GM23248 (cell line): ENCODE data around the gene STAT6. TPM values are rescaled to one million over a fixed set of nuclear protein-coding genes. Genes with fewer than 3 reads are reported as not detected.

ENCODE experiments used
- DNase-seq: peaks from one replicate; pipeline ENCODE4 v3.0.0-alpha.2; 2015
- H2AFZ ChIP-seq: fragments of 200-600 bp; sonication (generic); 2 replicates; pipeline ENCODE4 v1.6.1; 2016; ENCODE audit warnings: antibody characterized with exemption
- H3F3A ChIP-seq: fragments of 200-600 bp; sonication (generic); 2 replicates; pipeline ENCODE4 v1.6.1; 2016; ENCODE audit warnings: mild to moderate bottlenecking, antibody characterized with exemption, mixed run types; ENCODE audit not compliant: insufficient read depth
- H3K27ac ChIP-seq: fragments of 200-600 bp; sonication (generic); 2 replicates; pipeline ENCODE4 v1.5.1; 2016; ENCODE audit warnings: mild to moderate bottlenecking
- H3K27me3 ChIP-seq: fragments of 200-600 bp; sonication (generic); replicated peaks from 2 replicates; pipeline ENCODE4 v1.6.1; 2016; ENCODE audit warnings: mild to moderate bottlenecking; ENCODE audit not compliant: insufficient read depth
- H3K36me3 ChIP-seq: fragments of 200-600 bp; sonication (generic); 2 replicates; pipeline ENCODE4 v1.6.1; 2016; ENCODE audit warnings: low read depth, mild to moderate bottlenecking
- H3K4me1 ChIP-seq: fragments of 200-600 bp; sonication (generic); 2 replicates; pipeline ENCODE4 v1.6.1; 2016; ENCODE audit warnings: mild to moderate bottlenecking; ENCODE audit not compliant: insufficient read depth
- H3K4me2 ChIP-seq: fragments of 200-600 bp; sonication (generic); one replicate; pipeline ENCODE4 v1.6.1; 2016; ENCODE audit warnings: mild to moderate bottlenecking; ENCODE audit not compliant: unreplicated experiment
- H3K4me3 ChIP-seq: fragments of 200-600 bp; sonication (generic); 2 replicates; pipeline ENCODE4 v1.5.1; 2016; ENCODE audit warnings: mild to moderate bottlenecking
- H3K79me2 ChIP-seq: fragments of 200-600 bp; sonication (generic); 2 replicates; pipeline ENCODE4 v1.6.1; 2016; ENCODE audit warnings: mild to moderate bottlenecking; ENCODE audit not compliant: insufficient read depth
- H3K9ac ChIP-seq: fragments of 200-600 bp; sonication (generic); 2 replicates; pipeline ENCODE4 v1.6.1; 2016; ENCODE audit warnings: mild to moderate bottlenecking
- H3K9me2 ChIP-seq: fragments of 200-600 bp; sonication (generic); 2 replicates; pipeline ENCODE4 v1.6.1; 2016; ENCODE audit warnings: mixed run types, mild to moderate bottlenecking, moderate library complexity; ENCODE audit not compliant: insufficient read depth
- H3K9me3 ChIP-seq: fragments of 200-600 bp; sonication (generic); one replicate; pipeline ENCODE4 v1.6.1; 2017; ENCODE audit warnings: low read depth
- H4K20me1 ChIP-seq: fragments of 200-600 bp; sonication (generic); 2 replicates; pipeline ENCODE4 v1.6.0; 2016; ENCODE audit not compliant: insufficient read depth
- EZH2 ChIP-seq: fragments of 200-600 bp; sonication (generic); IDR thresholded peaks from 2 replicates; pipeline ENCODE4 v1.6.1; 2018; ENCODE audit warnings: antibody characterized with exemption, mild to moderate bottlenecking; ENCODE audit not compliant: insufficient read depth, poor library complexity, severe bottlenecking
- EZH2phosphoT487 ChIP-seq: fragments of 200-600 bp; sonication (generic); IDR thresholded peaks from 2 replicates; pipeline ENCODE4 v1.6.1; 2018; ENCODE audit warnings: antibody characterized with exemption, moderate library complexity, mild to moderate bottlenecking, low read depth; ENCODE audit not compliant: insufficient read depth
- WGBS, 2 experiments: methylation state at CpG; one replicate each; pipeline ENCODE4 v1.1.6; 2015 to 2017; ENCODE audit warnings: low lambda C conversion rate in 2 of 2, low coverage in 1 of 2; ENCODE audit errors: missing lambda C conversion rate in 2 of 2; 5-methylcytosine and 5-hydroxymethylcytosine counted together
- in situ Hi-C: fragments of 300-500 bp; cut with MboI; formaldehyde crosslinking; loops from 2 replicates; pipeline ENCODE4 v1.15.0; 2020
- polyA plus RNA-seq: library from polyadenylated mRNA; unstranded; fragments of >200 nt; fragmentation: Nextera tagmentation; extraction: Ambion mirVana; gene quantifications from 2 replicates; pipeline ENCODE4 v1.2.1, GENCODE V29; 2016
- total RNA-seq: library from RNA; depleted of rRNA; stranded (reverse); fragments of >200 nt; shearing (Covaris generic); gene quantifications from 2 replicates; pipeline ENCODE4 v1.2.3, GENCODE V29; 2014

The STAT6 gene
- total and polyA plus RNA-seq, 2 experiments from 2014 or later, result 70.7 to 103 TPM

DNA sequence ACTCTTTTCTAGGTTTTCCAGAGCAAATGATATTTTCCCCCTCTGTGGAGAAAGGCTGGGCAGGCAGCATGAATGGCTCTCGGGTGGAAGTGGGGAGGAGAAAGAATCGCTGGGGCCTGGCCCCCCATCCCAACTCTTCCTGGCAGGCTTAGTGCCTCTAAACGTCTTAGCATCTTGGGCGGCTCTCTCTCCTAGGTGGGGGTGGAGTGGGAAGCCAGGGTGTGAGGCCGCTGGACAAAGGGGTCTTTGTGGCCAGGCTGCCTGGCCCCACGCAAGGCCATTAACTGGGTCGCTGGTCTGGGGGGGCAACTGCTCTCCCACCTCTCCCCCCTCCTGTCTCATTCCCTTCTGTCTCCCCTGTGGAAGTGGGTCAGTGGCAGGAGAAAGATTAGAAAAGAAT is 31.6 kb upstream of the STAT6 start:
- H3K27ac ChIP-seq, result peak overlapping the region; percentile 89
- peaks cover 100% of the 10 kb centered on the region for H3K79me2 ChIP-seq
- H4K20me1 ChIP-seq, result no peaks in the 10 kb centered on the region
- H3K4me3 ChIP-seq, result no peak overlapping the region
- no peak overlapping the region for H2AFZ ChIP-seq
- DNase-seq, result no peak
- H3K27me3 ChIP-seq, result no peaks in the 10 kb centered on the region
- 0 out of 2 replicates have a peak overlapping the region, but pooled peaks have one; percentile 19 for H3K9ac ChIP-seq
- H3K4me2 ChIP-seq, result no peak overlapping the region
- peaks cover 77% of the 10 kb centered on the region for H3K36me3 ChIP-seq
- WGBS, 2 experiments, result 67 to 76% methylated on average over 7 of the region's 7 CpGs
- TF ChIP-seq EZH2phosphoT487, result no peak
- in situ Hi-C loops, result no loop called here
- H3K4me1 ChIP-seq, result peaks cover 74% of the 10 kb centered on the region
- H3K9me3 ChIP-seq, result no peaks in the 10 kb centered on the region
- no peaks in the 10 kb centered on the region for H3K9me2 ChIP-seq
- H3F3A ChIP-seq, result peaks cover 81% of the 10 kb centered on the region

DNA sequence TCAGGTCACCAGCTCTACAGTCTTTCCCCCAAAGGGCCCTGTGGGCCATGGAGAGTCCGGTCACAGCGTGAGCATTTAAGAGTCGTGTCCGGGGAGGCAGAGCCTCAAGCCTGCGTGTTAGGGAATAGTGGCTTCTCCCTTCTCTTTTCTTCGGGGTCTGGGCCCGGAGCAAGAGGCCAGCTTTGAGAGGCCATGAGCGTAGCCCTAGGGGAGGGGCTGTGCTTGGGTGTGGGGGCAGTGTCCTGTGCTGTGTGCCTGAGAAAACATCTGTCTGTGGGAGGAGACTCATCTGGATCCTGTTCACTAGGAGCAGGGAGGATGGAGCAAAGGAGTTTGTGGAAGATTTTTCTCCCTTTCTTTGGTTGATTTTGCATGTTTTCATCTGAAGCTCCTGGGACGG is 31.0 kb upstream of the STAT6 start:
- in situ Hi-C loops, result no loop called here

GRCh38 chr12:57141249-57141648 is 30.1 kb upstream of the STAT6 start:
- no peak for DNase-seq
- Histone ChIP-seq H3K27ac (peak overlapping the region; percentile 89), H3K4me2 (no peak overlapping the region), H3K9me3 (no peaks in the 10 kb centered on the region), H3K4me1 (peaks cover 67% of the 10 kb centered on the region), H3K9me2 (no peaks in the 10 kb centered on the region), H3K79me2 (peaks cover 98% of the 10 kb centered on the region), H2AFZ (no peak overlapping the region), H3K36me3 (peaks cover 69% of the 10 kb centered on the region), H3K9ac (0 out of 2 replicates have a peak overlapping the region, but pooled peaks have one; percentile 19), H3K4me3 (no peak overlapping the region), H3K27me3 (no peaks in the 10 kb centered on the region), H3F3A (peaks cover 81% of the 10 kb centered on the region), H4K20me1 (no peaks in the 10 kb centered on the region)
- TF ChIP-seq EZH2phosphoT487 (no peak), EZH2 (no peak)
- WGBS, 2 experiments, result 63 to 69% methylated on average over 8 of the region's 8 CpGs
- in situ Hi-C loops, result no loop called here

More for the DNA sequence above, 31.0 kb upstream of the STAT6 start:
- Histone ChIP-seq H3K4me3 (no peak overlapping the region), H3K79me2 (peaks cover 100% of the 10 kb centered on the region), H3K27ac (peak overlapping the region; percentile 89), H2AFZ (no peak overlapping the region), H3K27me3 (no peaks in the 10 kb centered on the region), H3K9me2 (no peaks in the 10 kb centered on the region), H3K9me3 (no peaks in the 10 kb centered on the region), H3K4me2 (no peak overlapping the region), H3F3A (peaks cover 81% of the 10 kb centered on the region), H3K36me3 (peaks cover 76% of the 10 kb centered on the region), H3K9ac (0 out of 2 replicates have a peak overlapping the region, but pooled peaks have one; percentile 19), H3K4me1 (peaks cover 73% of the 10 kb centered on the region), H4K20me1 (no peaks in the 10 kb centered on the region)
- no peak for DNase-seq
- 33 to 36% methylated on average over 9 of the region's 9 CpGs for WGBS, 2 experiments
- TF ChIP-seq EZH2 (no peak), EZH2phosphoT487 (no peak)

GRCh38 chr12:57139796-57140649 is 28.9 kb upstream of the STAT6 start:
- H3K27me3 ChIP-seq, result no peaks in the 10 kb centered on the region
- peaks cover 57% of the 10 kb centered on the region for H3K36me3 ChIP-seq
- H3F3A ChIP-seq, result peaks cover 77% of the 10 kb centered on the region
- no peaks in the 10 kb centered on the region for H3K9me3 ChIP-seq
- H3K4me2 ChIP-seq, result peak overlapping the region; percentile 26
- WGBS, 2 experiments, result 55 to 57% methylated on average over 6 of the region's 6 CpGs
- peaks cover 98% of the 10 kb centered on the region for H3K79me2 ChIP-seq
- peak; percentile 71 for DNase-seq
- H3K9me2 ChIP-seq, result no peaks in the 10 kb centered on the region
- H3K4me1 ChIP-seq, result peaks cover 68% of the 10 kb centered on the region
- no peak overlapping the region for H3K4me3 ChIP-seq
- no peaks in the 10 kb centered on the region for H4K20me1 ChIP-seq
- in situ Hi-C loops, result no loop called here
- H2AFZ ChIP-seq, result no peak overlapping the region
- H3K27ac ChIP-seq, result peak overlapping the region; percentile 89
- H3K9ac ChIP-seq, result peak overlapping the region; percentile 42; the same call in 1 of the 2 replicates
- TF ChIP-seq EZH2, result no peak
- no peak for TF ChIP-seq EZH2phosphoT487
